Measurements from ENCODE around the gene STPG3.

STPG3 gene

GRCh38 chr9:137220317-137221094 lies 30.6 kb upstream of the STPG3 start:
- Mint-ChIP-seq H3K27ac (no peak overlapping the region), H3K27me3 (ENCODE audit: low read depth) (no peaks in the 10 kb centered on the region), H3K4me1 (peaks cover 5% of the 10 kb centered on the region), H3K9me3 (no peaks in the 10 kb centered on the region), H3K36me3 (ENCODE audit: low read depth) (no peaks in the 10 kb centered on the region), H3K4me3 (peak overlapping the region; percentile 51 to 66 (median 56))
- no peak for TF ChIP-seq CTCF (IDR thresholded peaks at IDR 0.05; ENCODE audit: unreplicated experiment in 3 of 3)

- H3K4me1 Mint-ChIP-seq: peaks cover 5% of the 10 kb centered on the region
- no peaks in the 10 kb centered on the region for H3K36me3 Mint-ChIP-seq (ENCODE audit: low read depth)
- TF ChIP-seq CTCF (IDR thresholded peaks at IDR 0.05; ENCODE audit: unreplicated experiment in 3 of 3): no peak
Measured at GRCh38 chr9:137221095-137221505, 30.0 kb upstream of the STPG3 start.

GRCh38 chr9:137221506-137222111 lies 29.5 kb upstream of the STPG3 start:
- no peak for TF ChIP-seq CTCF (IDR thresholded peaks at IDR 0.05; ENCODE audit: unreplicated experiment in 3 of 3)
- peaks cover 5% of the 10 kb centered on the region for H3K4me1 Mint-ChIP-seq
- H3K9me3 Mint-ChIP-seq: no peaks in the 10 kb centered on the region
- H3K4me3 Mint-ChIP-seq: no peak overlapping the region
- H3K27ac Mint-ChIP-seq: no peak overlapping the region
- no peaks in the 10 kb centered on the region for H3K36me3 Mint-ChIP-seq (ENCODE audit: low read depth)
- H3K27me3 Mint-ChIP-seq (ENCODE audit: low read depth): no peaks in the 10 kb centered on the region

More at GRCh38 chr9:137221095-137221505, 30.0 kb upstream of the STPG3 start:
- H3K27ac Mint-ChIP-seq: no peak overlapping the region
- H3K4me3 Mint-ChIP-seq: peak overlapping the region; percentile 38 to 54 (median 50)
- H3K27me3 Mint-ChIP-seq (ENCODE audit: low read depth): no peaks in the 10 kb centered on the region
- H3K9me3 Mint-ChIP-seq: no peaks in the 10 kb centered on the region

- H3K9me3 Mint-ChIP-seq: no peaks in the 10 kb centered on the region
- H3K4me1 Mint-ChIP-seq: peaks cover 1% of the 10 kb centered on the region
- peak within 1 kb of the TSS; percentile 84 for H3K4me3 Mint-ChIP-seq
- H3K27me3 Mint-ChIP-seq (ENCODE audit: low read depth): peaks cover under 1% of the 10 kb centered on the region
- H3K36me3 Mint-ChIP-seq (ENCODE audit: low read depth): no peaks in the 10 kb centered on the region
- TF ChIP-seq CTCF (IDR thresholded peaks at IDR 0.05; ENCODE audit: unreplicated experiment in 3 of 3): no peak
- peak within 1 kb of the TSS in 2 of 3 experiments; percentile 68 to 74 for H3K27ac Mint-ChIP-seq
Measured at GRCh38 chr9:137222190-137223077, 28.7 kb upstream of the STPG3 start, which contains the start of gene RNF208. Gene RNF208 (minus strand): TSS chr9:137222240. CDS start chr9:137221212, 1,028 bp downstream.

GRCh38 chr9:137223078-137223970 lies 27.8 kb upstream of the STPG3 start:
- Mint-ChIP-seq H3K9me3 (no peaks in the 10 kb centered on the region), H3K4me1 (peaks cover 5% of the 10 kb centered on the region), H3K27me3 (ENCODE audit: low read depth) (peaks cover 4% of the 10 kb centered on the region), H3K4me3 (peak overlapping the region; percentile 84), H3K27ac (peak overlapping the region in 2 of 3 experiments; percentile 68 to 74), H3K36me3 (ENCODE audit: low read depth) (no peaks in the 10 kb centered on the region)
- no peak for TF ChIP-seq CTCF (IDR thresholded peaks at IDR 0.05; ENCODE audit: unreplicated experiment in 3 of 3)

Data from nephron (organoid).